Upper lobe of right lung (tissue), 1 donor: Measurements from ENCODE around the gene TMEM106C. TPM values are rescaled to one million over a fixed set of nuclear protein-coding genes. Genes with fewer than 3 reads are reported as not detected.

ENCODE experiments used
- ATAC-seq: fragments of 200-7000 bp; cut with Tn5 transposase; one replicate; pipeline ENCODE4 v1.9.1; 2020; ENCODE audit warnings: mild to moderate bottlenecking, moderate library complexity
- DNase-seq: peaks from one replicate; pipeline ENCODE4 v3.0.0-alpha.2; 2020
- H3K27ac ChIP-seq: fragments of 200-600 bp; one replicate; pipeline ENCODE4 v1.8.0; 2022
- H3K27me3 ChIP-seq: fragments of 200-600 bp; one replicate; pipeline ENCODE4 v1.8.0; 2022; ENCODE audit warnings: mild to moderate bottlenecking
- H3K36me3 ChIP-seq: fragments of 200-600 bp; one replicate; pipeline ENCODE4 v1.8.0; 2022
- H3K4me1 ChIP-seq: fragments of 200-600 bp; one replicate; pipeline ENCODE4 v1.8.0; 2022
- H3K4me3 ChIP-seq: fragments of 200-600 bp; one replicate; pipeline ENCODE4 v1.8.0; 2022; ENCODE audit warnings: mild to moderate bottlenecking
- H3K9me3 ChIP-seq: fragments of 200-600 bp; one replicate; pipeline ENCODE4 v1.8.0; 2022
- CTCF ChIP-seq: fragments of 200-600 bp; IDR thresholded peaks from one replicate; pipeline ENCODE4 v1.8.0; 2022; ENCODE audit warnings: antibody characterized with exemption
- intact Hi-C: fragments of 100-400 bp; cut with DNase I; formaldehyde crosslinking; loops from one replicate; pipeline ENCODE4 v1.11.0; 2022
- total RNA-seq: library from RNA; stranded (reverse); fragmentation: NEBNext Ultra II Directional; extraction: Animal tissue kit (Norgen Biotek cat#: 25700); gene quantifications from one replicate; pipeline ENCODE4 v1.2.1, GENCODE V29; 2021
- donor health status: DM: no; HTN: yes; CAD: no; lungs with severe emphysema.

TMEM106C gene
- total RNA-seq, 1 donor from 2014 or later, result 45.4 TPM

- no peak for DNase-seq
- no peaks in the 10 kb centered on the region for H3K4me1 ChIP-seq
- no peaks in the 10 kb centered on the region for H3K36me3 ChIP-seq
- no peaks in the 10 kb centered on the region for H3K27me3 ChIP-seq
- H3K27ac ChIP-seq, result no peak overlapping the region
- H3K4me3 ChIP-seq, result no peak overlapping the region
- no peak for TF ChIP-seq CTCF
- ATAC-seq, result no peak
- intact Hi-C loops, result no loop called here
- H3K9me3 ChIP-seq, result no peaks in the 10 kb centered on the region
Observed at GRCh38 chr12:47984331-47984801, 21.0 kb downstream of the TMEM106C start.

GRCh38 chr12:47985596-47986290, 22.3 kb downstream of the TMEM106C start:
- TF ChIP-seq CTCF, result no peak
- no peaks in the 10 kb centered on the region for H3K36me3 ChIP-seq
- H3K27ac ChIP-seq, result no peak overlapping the region
- H3K27me3 ChIP-seq, result no peaks in the 10 kb centered on the region
- H3K4me1 ChIP-seq, result no peaks in the 10 kb centered on the region
- no peaks in the 10 kb centered on the region for H3K9me3 ChIP-seq
- H3K4me3 ChIP-seq, result no peak overlapping the region
- DNase-seq (no peak), ATAC-seq (no peak)
- intact Hi-C loops, result no loop called here

GRCh38 chr12:47986291-47986660, 22.9 kb downstream of the TMEM106C start:
- no peak for ATAC-seq
- intact Hi-C loops, result no loop called here
- Histone ChIP-seq H3K36me3 (no peaks in the 10 kb centered on the region), H3K27ac (no peak overlapping the region), H3K27me3 (no peaks in the 10 kb centered on the region), H3K9me3 (no peaks in the 10 kb centered on the region), H3K4me1 (no peaks in the 10 kb centered on the region), H3K4me3 (no peak overlapping the region)
- DNase-seq, result no peak
- TF ChIP-seq CTCF, result no peak

- no peaks in the 10 kb centered on the region for H3K27me3 ChIP-seq
- H3K4me3 ChIP-seq, result no peak overlapping the region
- no peaks in the 10 kb centered on the region for H3K4me1 ChIP-seq
- no peak for ATAC-seq
- no peaks in the 10 kb centered on the region for H3K9me3 ChIP-seq
- intact Hi-C loops, result no loop called here
- no peak overlapping the region for H3K27ac ChIP-seq
- no peak for DNase-seq
- no peak for TF ChIP-seq CTCF
- no peaks in the 10 kb centered on the region for H3K36me3 ChIP-seq
Observed at GRCh38 chr12:47986832-47987231, 23.4 kb downstream of the TMEM106C start.

GRCh38 chr12:47987411-47988072, 24.1 kb downstream of the TMEM106C start:
- no peak for DNase-seq
- no peak overlapping the region for H3K4me3 ChIP-seq
- ATAC-seq, result no peak
- no peaks in the 10 kb centered on the region for H3K36me3 ChIP-seq
- no peak for TF ChIP-seq CTCF
- H3K4me1 ChIP-seq, result no peaks in the 10 kb centered on the region
- H3K27ac ChIP-seq, result no peak overlapping the region
- no peaks in the 10 kb centered on the region for H3K9me3 ChIP-seq
- H3K27me3 ChIP-seq, result no peaks in the 10 kb centered on the region
- intact Hi-C loops, result no loop called here
